Right hindlimb (tissue), 1 donor: Measurements from ENCODE around the gene ADCY1.

Experiments
- DNase-seq: peaks from one replicate; pipeline ENCODE4 v3.0.0-alpha.2; 2018

The ADCY1 gene

GRCh38 chr7:45594745-45595535, 20.8 kb downstream of the ADCY1 start:
- no peak for DNase-seq

GRCh38 chr7:45595809-45596664, 21.9 kb downstream of the ADCY1 start:
- peak; percentile 2 for DNase-seq

GRCh38 chr7:45596665-45597095, 22.5 kb downstream of the ADCY1 start:
- no peak for DNase-seq

- peak; percentile 2 for DNase-seq
Observed at GRCh38 chr7:45597286-45597984, 23.3 kb downstream of the ADCY1 start.

- DNase-seq, result peak; percentile 10
Observed at GRCh38 chr7:45598886-45599520, 24.8 kb downstream of the ADCY1 start.

GRCh38 chr7:45599851-45600706, 25.9 kb downstream of the ADCY1 start:
- peak; percentile 22 for DNase-seq

- DNase-seq, result peak; percentile 7
Observed at GRCh38 chr7:45601094-45601493, 26.9 kb downstream of the ADCY1 start.

- peak; percentile 4 for DNase-seq
Observed at GRCh38 chr7:45601816-45602540, 27.8 kb downstream of the ADCY1 start.

GRCh38 chr7:45606050-45606449, 31.9 kb downstream of the ADCY1 start:
- no peak for DNase-seq

- no peak for DNase-seq
Observed at GRCh38 chr7:45606931-45607330, 32.8 kb downstream of the ADCY1 start.

- no peak for DNase-seq
Observed at GRCh38 chr7:45609180-45609579, 35.0 kb downstream of the ADCY1 start.

- no peak for DNase-seq
Observed at GRCh38 chr7:45610019-45610418, 35.9 kb downstream of the ADCY1 start.

GRCh38 chr7:45610660-45611299, 36.6 kb downstream of the ADCY1 start:
- no peak for DNase-seq

- no peak for DNase-seq
Observed at GRCh38 chr7:45617166-45617565, 43.0 kb downstream of the ADCY1 start.

- no peak for DNase-seq
Observed at GRCh38 chr7:45622058-45622457, 47.9 kb downstream of the ADCY1 start.

GRCh38 chr7:45623157-45623556, 49.0 kb downstream of the ADCY1 start:
- no peak for DNase-seq

- no peak for DNase-seq
Observed at GRCh38 chr7:45623740-45624391, 49.7 kb downstream of the ADCY1 start.

- DNase-seq, result no peak
Observed at GRCh38 chr7:45624392-45624760, 50.2 kb downstream of the ADCY1 start.

GRCh38 chr7:45625067-45625466, 50.9 kb downstream of the ADCY1 start:
- no peak for DNase-seq
